AML-193 (cell line): Measurements from ENCODE around the gene SLC4A2.
"Not testable (repeated sequence)": the region's sequence is repeated elsewhere in the genome, so short reads cannot be mapped to it uniquely, and the experiment has no call there.

Experiments used
- DNase-seq, 2 experiments: peaks; one replicate each; lab custom pipeline; 2025; lab: John Stamatoyannopoulos, UW

The SLC4A2 gene

GRCh38 chr7:151059367-151060112 lies at the start of gene SLC4A2:
Gene SLC4A2, plus strand, starts transcription at chr7:151059589. Its CDS starts 2,399 bp downstream, at chr7:151061988.
- peak; percentile 44 to 58 for DNase-seq

- no peak for DNase-seq
These were observed 49.4 kb upstream of the SLC4A2 start for GRCh38 chr7:151010037-151010306.

GRCh38 chr7:151010307-151011096 lies 48.9 kb upstream of the SLC4A2 start:
- DNase-seq, result no peak

GRCh38 chr7:151011097-151011409 lies 48.3 kb upstream of the SLC4A2 start:
- no peak for DNase-seq

GRCh38 chr7:151011616-151012015 lies 47.8 kb upstream of the SLC4A2 start:
- not testable (repeated sequence) for DNase-seq

- no peak for DNase-seq
These were observed 47.2 kb upstream of the SLC4A2 start for GRCh38 chr7:151012031-151012692.

GRCh38 chr7:151012911-151013347 lies 46.5 kb upstream of the SLC4A2 start:
- no peak for DNase-seq

- DNase-seq, result no peak
These were observed 46.0 kb upstream of the SLC4A2 start for GRCh38 chr7:151013356-151013732.

GRCh38 chr7:151013733-151014497 lies 45.5 kb upstream of the SLC4A2 start:
- DNase-seq, result no peak

GRCh38 chr7:151014950-151015349 lies 44.4 kb upstream of the SLC4A2 start:
- no peak for DNase-seq

GRCh38 chr7:151015967-151016366 lies 43.4 kb upstream of the SLC4A2 start:
- no peak for DNase-seq

- no peak for DNase-seq
These were observed 42.9 kb upstream of the SLC4A2 start for GRCh38 chr7:151016505-151016904.

- DNase-seq, result no peak
These were observed 42.4 kb upstream of the SLC4A2 start for GRCh38 chr7:151016942-151017341.

- no peak for DNase-seq
These were observed 41.9 kb upstream of the SLC4A2 start for GRCh38 chr7:151017370-151017952.

- peak; percentile 7 to 50 for DNase-seq
These were observed 41.4 kb upstream of the SLC4A2 start for GRCh38 chr7:151017953-151018420.

- DNase-seq, result no peak
These were observed 40.8 kb upstream of the SLC4A2 start for GRCh38 chr7:151018421-151019129.

GRCh38 chr7:151019130-151019447 lies 40.3 kb upstream of the SLC4A2 start:
- DNase-seq, result no peak

GRCh38 chr7:151020231-151020630 lies 39.2 kb upstream of the SLC4A2 start:
- DNase-seq, result no peak

GRCh38 chr7:151023232-151023631 lies 36.2 kb upstream of the SLC4A2 start:
- no peak for DNase-seq

GRCh38 chr7:151024435-151025056 lies 34.8 kb upstream of the SLC4A2 start, which contains the start of gene ATG9B:
Gene ATG9B, minus strand, starts transcription at chr7:151024494. Its CDS starts 71 bp downstream, at chr7:151024423.
- DNase-seq, result no peak
